Measurements from ENCODE around the gene ZNF785. TPM values are rescaled to one million over a fixed set of nuclear protein-coding genes. Genes with fewer than 3 reads are reported as not detected.

ZNF785 gene
- total RNA-seq, 1 donor from 2014 or later: 20.2 TPM

DNA sequence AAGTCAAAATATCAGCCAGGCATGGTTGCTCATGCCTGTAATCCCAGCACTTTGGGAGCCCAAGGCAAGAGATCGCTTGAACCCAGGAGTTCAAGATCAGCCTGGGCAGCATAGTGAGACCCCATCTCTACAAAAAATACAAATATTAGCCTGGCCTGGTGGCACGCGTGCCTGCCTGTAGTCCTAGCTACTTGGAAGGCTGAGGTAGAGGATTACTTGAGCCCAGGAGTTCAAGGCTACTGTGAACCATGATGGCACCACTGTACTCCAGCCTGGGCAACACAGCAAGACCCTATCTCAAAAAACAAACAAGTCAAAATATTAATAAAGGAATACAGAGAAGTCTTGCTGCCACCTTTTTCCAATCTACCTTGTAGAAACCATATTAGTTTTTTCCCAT lies 20.5 kb upstream of the ZNF785 start:
- H3K27me3 Mint-ChIP-seq (ENCODE audit: low read depth): no peaks in the 10 kb centered on the region
- no peak overlapping the region for H3K4me3 Mint-ChIP-seq (ENCODE audit: unreplicated experiment)
- TF ChIP-seq, protein P1, sequence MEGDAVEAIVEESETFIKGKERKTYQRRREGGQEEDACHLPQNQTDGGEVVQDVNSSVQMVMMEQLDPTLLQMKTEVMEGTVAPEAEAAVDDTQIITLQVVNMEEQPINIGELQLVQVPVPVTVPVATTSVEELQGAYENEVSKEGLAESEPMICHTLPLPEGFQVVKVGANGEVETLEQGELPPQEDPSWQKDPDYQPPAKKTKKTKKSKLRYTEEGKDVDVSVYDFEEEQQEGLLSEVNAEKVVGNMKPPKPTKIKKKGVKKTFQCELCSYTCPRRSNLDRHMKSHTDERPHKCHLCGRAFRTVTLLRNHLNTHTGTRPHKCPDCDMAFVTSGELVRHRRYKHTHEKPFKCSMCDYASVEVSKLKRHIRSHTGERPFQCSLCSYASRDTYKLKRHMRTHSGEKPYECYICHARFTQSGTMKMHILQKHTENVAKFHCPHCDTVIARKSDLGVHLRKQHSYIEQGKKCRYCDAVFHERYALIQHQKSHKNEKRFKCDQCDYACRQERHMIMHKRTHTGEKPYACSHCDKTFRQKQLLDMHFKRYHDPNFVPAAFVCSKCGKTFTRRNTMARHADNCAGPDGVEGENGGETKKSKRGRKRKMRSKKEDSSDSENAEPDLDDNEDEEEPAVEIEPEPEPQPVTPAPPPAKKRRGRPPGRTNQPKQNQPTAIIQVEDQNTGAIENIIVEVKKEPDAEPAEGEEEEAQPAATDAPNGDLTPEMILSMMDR (IDR thresholded peaks at IDR 0.05): no peak
- peaks cover 20% of the 10 kb centered on the region for H3K36me3 Mint-ChIP-seq (ENCODE audit: low read depth)
- H3K9me3 Mint-ChIP-seq (ENCODE audit: low read depth): peaks cover under 1% of the 10 kb centered on the region
- H3K4me1 Mint-ChIP-seq (ENCODE audit: low read depth): peaks cover 10% of the 10 kb centered on the region
- no peak overlapping the region for H3K27ac Mint-ChIP-seq (ENCODE audit: unreplicated experiment)
- DNase-seq (ENCODE audit: low spot score): no peak

DNA sequence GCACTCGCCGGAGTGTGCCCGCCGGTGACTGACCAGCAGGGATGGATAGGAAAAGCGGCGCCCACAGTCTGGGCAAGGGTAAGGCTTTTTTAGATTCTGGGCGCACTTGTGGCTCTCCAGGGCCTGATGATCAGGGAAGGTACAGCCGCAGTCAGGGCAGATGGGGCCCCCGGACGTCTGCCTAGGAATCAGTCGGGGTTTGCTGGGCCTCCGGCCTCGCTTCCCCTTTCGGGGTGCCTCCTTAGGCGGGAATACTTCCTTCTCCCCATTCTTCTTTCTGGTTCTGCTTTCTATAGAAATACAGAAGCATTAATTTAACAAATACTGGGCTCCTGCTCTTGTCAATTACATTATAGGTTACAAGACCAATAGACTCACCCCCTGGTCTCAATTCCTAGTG lies 19.7 kb upstream of the ZNF785 start:
- TF ChIP-seq, protein P1 (IDR thresholded peaks at IDR 0.05): no peak
- peaks cover 6% of the 10 kb centered on the region for H3K4me1 Mint-ChIP-seq (ENCODE audit: low read depth)
- no peaks in the 10 kb centered on the region for H3K27me3 Mint-ChIP-seq (ENCODE audit: low read depth)
- no peak for DNase-seq (ENCODE audit: low spot score)
- H3K36me3 Mint-ChIP-seq (ENCODE audit: low read depth): peaks cover 20% of the 10 kb centered on the region
- no peak overlapping the region for H3K27ac Mint-ChIP-seq (ENCODE audit: unreplicated experiment)
- peaks cover 4% of the 10 kb centered on the region for H3K9me3 Mint-ChIP-seq (ENCODE audit: low read depth)
- no peak overlapping the region for H3K4me3 Mint-ChIP-seq (ENCODE audit: unreplicated experiment)

DNA sequence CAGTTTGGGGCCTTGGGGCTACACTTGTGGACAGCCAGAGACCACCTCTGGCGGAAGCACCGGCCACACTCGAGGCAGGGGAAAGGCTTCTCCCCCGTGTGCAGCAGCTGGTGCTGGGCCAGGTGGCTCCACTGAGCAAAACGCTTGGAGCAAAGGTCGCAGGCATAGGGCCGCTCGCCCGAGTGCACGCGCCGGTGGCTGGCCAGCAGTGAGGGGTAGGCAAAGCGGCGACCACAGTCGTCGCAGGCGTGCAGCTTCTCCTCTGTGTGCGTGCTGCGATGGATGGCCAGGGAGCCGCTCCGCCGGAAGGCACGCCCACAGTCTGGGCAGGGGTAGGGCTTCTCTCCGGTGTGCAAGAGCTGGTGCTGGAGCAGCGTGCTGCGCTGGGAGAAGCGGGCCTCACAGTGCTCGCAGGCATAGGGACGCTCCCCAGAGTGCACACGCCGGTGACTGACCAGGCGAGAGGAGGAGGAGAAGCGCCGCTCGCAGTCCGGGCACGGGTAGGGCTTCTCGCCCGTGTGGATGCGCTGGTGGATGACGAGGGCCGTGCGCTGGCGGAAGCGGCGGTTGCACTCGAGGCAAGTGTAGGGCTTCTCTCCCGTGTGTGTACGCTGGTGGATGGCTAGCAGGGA lies 18.9 kb upstream of the ZNF785 start:
- peaks cover 6% of the 10 kb centered on the region for H3K4me1 Mint-ChIP-seq (ENCODE audit: low read depth)
- H3K27me3 Mint-ChIP-seq (ENCODE audit: low read depth): no peaks in the 10 kb centered on the region
- TF ChIP-seq, protein P1 (IDR thresholded peaks at IDR 0.05): no peak
- no peak overlapping the region for H3K4me3 Mint-ChIP-seq (ENCODE audit: unreplicated experiment)
- no peak overlapping the region for H3K27ac Mint-ChIP-seq (ENCODE audit: unreplicated experiment)
- DNase-seq (ENCODE audit: low spot score): peak; percentile 92
- peaks cover 20% of the 10 kb centered on the region for H3K36me3 Mint-ChIP-seq (ENCODE audit: low read depth)
- peaks cover 4% of the 10 kb centered on the region for H3K9me3 Mint-ChIP-seq (ENCODE audit: low read depth)

DNA sequence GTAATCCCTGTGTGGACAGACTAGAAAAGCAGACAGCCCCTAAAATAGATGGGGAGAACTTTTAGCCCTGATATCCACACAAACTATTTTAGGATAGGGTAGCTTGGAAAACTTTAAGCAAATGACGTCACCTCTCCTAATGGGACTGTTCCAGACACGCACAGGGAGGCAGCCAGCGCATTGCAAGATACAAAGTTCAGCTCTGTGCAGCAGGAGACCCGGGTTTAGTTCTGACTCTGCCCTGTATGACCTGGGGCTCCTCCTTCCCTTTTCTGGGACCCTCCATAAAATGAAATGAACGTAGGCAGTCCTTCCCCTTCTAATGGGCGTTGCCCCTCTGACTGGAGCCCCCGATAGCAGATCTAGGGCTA lies 18.4 kb upstream of the ZNF785 start:
- H3K9me3 Mint-ChIP-seq (ENCODE audit: low read depth): peaks cover 4% of the 10 kb centered on the region
- H3K4me3 Mint-ChIP-seq (ENCODE audit: unreplicated experiment): no peak overlapping the region
- H3K36me3 Mint-ChIP-seq (ENCODE audit: low read depth): peaks cover 20% of the 10 kb centered on the region
- no peak overlapping the region for H3K27ac Mint-ChIP-seq (ENCODE audit: unreplicated experiment)
- TF ChIP-seq, protein P1 (IDR thresholded peaks at IDR 0.05): no peak
- no peak for DNase-seq (ENCODE audit: low spot score)
- peaks cover under 1% of the 10 kb centered on the region for H3K4me1 Mint-ChIP-seq (ENCODE audit: low read depth)
- H3K27me3 Mint-ChIP-seq (ENCODE audit: low read depth): no peaks in the 10 kb centered on the region

DNA sequence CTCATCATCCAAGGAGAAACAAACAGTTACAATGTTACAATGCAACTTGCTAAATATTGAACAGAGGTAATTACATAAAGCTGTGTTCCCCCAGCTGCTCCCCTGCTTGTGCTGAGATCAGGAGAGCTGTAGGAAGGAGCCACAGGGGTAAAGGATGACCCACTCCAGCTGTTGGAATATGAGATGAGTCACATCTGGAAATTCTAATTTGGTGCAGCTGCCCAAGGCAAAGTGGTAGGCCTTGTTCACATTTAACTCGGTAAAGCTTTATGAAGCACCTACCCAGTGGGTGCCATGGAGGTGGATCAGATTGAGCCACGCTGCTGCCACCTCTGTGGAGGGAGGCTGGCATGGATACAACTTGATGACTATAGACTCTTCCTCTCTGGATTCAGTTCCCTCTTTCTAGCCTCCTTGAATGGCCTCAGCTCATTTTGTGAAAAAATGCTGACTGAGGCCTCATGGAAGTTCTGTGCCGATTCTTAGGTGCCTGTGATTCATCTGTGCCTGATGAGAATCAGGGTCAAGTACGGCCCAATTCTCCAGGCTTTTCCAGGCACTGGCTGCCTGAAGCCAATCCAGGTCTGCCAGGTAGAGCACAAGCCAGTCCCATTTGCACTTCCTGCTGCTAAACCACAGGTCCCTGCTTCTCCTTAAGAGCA lies 17.2 kb upstream of the ZNF785 start:
- H3K4me1 Mint-ChIP-seq (ENCODE audit: low read depth): no peaks in the 10 kb centered on the region
- peak; percentile 11 for DNase-seq (ENCODE audit: low spot score)
- no peak overlapping the region for H3K4me3 Mint-ChIP-seq (ENCODE audit: unreplicated experiment)
- peaks cover 4% of the 10 kb centered on the region for H3K9me3 Mint-ChIP-seq (ENCODE audit: low read depth)
- TF ChIP-seq, protein P1 (IDR thresholded peaks at IDR 0.05): no peak
- H3K27me3 Mint-ChIP-seq (ENCODE audit: low read depth): no peaks in the 10 kb centered on the region
- H3K36me3 Mint-ChIP-seq (ENCODE audit: low read depth): peaks cover 20% of the 10 kb centered on the region
- H3K27ac Mint-ChIP-seq (ENCODE audit: unreplicated experiment): no peak overlapping the region

All from chondrocyte (in vitro differentiated cells).